NOMO-1 (cell line): Measurements from ENCODE around the gene FN3K.

Experiments
- DNase-seq, 2 experiments: peaks; one replicate each; lab custom pipeline; 2025; ENCODE audit not compliant: unreplicated experiment in 2 of 2; lab: John Stamatoyannopoulos, UW

The FN3K gene

DNA sequence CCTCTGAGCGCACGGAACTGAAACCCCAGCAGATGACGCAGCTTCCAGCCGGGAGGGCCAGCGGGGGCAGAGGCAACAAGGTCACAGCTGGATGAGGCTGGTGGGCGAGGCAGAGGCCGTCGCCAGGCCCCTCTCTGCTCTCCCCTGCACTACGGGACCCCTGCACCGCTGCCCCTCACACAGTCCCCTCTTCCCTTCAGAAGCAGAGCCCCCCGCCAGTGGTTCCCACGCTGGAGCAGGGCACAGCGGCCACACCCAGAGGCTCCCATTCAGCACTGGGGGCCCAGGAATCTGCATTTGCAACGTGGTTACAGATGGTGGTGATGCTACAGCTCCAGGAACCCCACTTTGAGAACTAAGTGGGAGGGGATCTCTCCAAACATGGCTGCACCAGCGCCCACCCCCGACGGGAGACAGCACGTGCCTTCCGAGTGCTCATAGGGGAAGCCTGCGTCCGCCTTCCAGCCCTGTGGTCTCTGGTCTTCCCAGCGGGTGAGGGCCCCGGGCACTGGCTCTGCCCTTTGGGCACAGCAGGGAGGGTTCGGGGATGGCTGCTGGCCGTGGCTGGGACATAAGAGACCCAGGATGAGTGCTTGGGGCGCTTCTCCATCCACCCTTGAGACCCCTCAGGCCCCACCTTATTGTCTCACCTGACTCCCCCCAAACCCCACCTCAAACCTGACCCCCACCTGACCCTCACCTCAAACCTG, 32.2 kb upstream of the FN3K start:
- no peak for DNase-seq

DNA sequence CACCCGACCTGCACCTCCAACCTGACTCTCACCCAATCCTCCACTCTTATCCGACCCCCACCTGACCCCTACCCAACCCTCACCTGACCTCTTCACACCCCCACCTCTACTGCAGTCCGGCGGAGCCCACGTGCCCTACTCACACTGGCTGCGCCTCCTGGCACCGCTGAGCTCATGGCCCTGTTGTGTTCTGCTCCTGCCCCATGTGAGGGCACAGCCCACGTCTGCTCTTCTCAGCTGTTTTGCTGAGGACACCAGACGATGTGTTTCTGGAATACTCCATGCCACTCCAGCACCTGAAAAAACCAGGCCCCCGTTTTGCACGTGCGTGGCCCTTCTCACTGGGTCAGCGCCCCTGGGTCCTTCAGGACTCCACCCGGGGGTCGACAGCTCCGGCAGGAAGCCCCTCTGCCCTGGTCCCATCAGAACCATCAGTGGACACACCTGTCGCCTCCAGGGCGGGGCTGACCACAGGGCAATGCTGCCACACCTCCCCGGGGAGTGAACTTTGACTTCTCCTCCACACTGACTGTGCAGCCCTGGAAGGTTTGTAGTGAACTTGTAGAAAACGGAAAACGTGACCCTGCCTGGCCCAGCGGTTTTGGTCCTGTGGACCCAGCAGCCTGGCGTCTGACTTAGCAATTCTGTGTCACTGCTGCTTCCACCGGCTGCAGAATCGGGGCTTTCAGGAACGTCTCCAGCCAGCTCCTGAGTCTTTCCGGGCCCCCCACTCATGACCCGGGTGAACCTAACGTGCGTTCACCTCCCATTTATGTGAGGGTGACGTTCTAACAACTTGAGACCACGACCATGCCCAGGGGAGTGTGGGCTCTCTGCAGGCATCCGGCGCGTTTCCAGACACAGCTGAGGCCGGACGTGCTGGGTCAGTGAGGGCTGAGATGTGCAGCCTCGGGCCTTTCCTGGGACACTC, 31.2 kb upstream of the FN3K start:
- no peak for DNase-seq

DNA sequence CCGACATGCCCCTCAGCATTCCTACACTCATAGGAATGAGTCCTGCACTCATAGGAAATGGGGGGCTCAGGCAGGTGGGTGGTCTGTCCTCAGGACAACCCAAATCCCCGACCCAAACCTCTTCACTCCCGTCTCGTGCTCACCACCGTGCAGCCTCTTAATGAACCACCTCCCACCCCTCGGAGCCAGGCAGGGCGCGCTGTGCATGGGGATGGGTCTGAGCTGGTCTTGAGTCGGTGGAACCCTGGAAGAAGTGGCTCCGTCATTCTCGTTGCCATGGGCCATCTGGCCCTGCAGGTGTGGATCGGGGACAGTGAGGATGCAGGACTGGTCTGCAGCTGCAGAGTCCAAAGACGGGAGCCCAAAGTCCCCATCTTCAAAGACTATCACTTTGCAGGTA, 30.5 kb upstream of the FN3K start:
- no peak for DNase-seq

DNA sequence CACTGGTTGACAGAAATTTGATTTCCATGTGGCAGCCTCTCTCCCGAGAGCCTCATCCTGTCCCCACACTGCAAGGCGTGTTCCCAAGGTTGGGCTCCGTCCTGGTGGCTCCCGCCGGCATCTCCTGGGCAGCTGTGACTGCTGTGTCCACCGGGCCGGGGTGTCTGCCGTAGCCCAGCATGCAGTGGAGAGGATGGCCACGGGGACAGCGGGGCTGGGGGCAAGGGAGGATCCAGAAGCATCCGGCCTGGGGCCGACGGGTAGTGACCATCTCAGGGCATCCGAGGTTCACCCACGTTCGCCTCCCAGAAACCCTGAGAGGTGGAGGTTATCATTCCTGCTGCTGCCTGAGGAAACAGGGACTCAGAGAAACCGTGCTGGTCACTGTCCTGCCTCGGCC, 29.7 kb upstream of the FN3K start:
- DNase-seq = no peak

DNA sequence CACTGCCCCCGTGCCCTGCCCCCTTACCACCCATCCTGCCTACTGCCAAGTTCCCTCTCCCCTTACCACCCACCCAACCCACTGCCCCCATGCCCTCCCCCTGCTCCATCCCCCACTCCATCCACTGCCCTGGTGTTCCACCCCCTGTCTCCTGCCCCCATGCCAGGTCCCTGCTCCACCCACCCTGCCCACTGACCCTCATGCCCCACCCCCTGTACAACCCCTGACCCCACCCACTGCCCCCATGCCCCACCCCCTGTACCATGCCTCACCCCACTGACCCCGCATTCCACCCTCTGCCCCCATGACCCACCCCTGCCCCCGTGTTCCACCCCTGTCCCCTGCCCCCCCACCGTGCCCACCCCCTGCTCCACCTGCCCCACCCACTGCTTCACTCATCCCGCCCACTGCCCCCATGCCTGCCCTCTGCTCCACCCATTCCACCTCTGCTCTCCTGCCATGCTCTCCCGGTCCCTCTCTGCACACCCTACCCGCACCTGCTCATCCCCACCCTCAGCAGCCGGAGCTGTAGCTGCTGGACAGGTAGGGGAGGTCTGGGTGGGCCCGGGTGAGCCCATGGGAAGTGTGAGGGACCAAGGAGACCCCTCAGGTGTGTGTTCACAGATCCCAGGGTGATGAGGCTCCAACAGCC, 26.3 kb upstream of the FN3K start:
- DNase-seq = no peak

DNA sequence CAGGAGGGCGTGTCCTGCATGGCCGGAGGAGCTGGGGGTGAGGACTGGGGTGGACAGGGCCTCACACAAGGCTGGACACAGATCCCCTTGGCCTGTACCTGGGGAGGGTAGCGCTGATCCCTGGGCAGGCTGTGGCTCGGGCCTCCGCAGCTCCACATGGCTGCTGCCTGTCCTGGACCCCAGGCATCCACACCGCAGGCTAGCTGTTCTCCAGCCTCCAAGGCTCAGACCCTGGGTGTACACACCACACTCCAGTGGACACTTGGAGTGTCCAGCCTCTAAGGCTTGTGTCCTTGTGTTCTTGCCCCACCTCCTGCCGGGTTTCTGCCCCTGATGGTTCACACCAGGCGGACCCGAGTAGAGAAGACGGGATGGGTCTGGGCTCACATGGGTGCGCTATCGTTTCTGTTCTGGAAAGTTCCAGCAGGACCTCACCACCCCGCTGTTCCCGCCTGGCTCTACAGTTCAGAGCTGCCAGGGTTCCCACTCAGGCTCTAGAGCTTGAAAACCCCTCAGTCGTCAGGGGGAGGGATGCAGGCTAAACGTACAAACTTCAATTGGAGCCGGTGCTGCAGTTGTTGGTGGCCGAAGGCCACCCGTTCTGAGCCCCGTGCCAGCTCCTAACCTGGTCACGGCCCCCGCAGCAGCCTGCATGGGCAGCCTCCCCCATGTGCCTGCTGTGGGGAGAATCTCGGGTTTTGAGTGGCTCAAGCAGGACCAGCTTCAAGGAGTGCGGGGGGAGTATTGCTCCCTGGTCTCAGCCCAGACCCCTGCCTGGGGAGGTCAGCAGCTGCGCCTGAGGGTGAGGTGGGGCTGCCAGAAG, 25.5 kb upstream of the FN3K start:
- no peak for DNase-seq

DNA sequence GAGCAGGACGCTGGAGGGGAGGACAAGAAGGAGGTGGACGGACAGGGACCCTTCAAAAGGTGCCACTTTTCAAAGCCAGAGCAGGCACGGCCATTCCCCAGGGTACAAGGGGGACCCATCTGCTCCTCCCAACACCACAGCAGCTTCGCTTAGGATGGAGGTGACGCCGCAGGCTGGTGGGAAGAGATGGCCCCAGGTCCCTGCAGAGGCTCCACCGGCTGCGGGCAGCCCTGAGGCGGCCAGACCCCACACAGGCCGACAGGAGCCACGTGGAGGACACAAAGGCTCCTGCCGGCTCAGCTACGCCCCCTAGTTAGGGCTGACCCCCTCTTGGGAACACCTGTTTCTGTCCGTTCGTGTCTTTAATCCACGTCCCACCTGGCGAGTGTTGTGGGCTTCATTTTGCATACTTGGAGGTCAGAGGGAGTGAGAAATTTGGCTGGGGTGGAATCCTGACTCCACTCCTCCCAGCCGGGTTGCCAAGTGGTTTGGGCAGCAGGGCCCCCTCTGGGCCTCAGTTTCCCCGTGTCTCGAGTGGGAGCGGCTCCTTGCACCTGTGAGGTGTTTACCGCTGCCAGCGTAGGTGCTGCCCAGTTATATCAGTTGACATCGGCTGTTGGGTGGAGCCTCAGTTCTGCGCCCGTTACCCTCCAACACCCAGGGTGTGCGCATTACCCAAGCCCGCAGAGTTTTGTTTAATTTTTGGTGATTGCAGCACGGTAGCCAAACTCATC, 24.7 kb upstream of the FN3K start:
- DNase-seq = no peak

DNA sequence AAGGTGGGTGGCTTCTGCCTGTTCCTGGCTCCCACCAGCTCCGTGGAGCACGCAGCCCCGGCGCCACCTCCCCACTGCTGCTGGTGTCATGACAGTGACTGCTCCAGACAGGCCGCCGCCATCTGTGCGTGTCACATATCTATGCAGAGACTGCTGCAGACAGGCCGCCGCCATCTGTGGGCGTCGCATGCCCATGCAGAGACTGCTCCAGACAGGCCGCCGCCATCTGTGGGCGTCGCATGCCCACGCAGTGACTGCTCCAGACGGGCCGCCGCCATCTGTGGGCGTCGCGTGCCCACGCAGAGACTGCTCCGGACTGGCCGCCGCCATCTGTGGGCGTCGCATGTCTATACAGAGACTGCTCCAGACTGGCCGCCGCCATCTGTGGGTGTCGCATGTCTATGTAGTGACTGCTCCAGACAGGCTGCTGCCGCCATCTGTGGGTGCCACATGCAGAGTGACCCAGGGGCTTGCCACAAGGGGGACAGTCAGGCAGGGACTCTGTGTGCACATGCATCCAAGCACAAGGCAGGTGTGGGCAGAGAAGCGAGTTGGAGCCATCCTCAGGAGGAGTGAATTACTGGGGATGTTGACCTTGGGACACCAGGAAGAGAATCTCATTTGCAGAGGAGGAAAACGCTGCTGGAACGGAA, 22.2 kb upstream of the FN3K start:
- no peak for DNase-seq

DNA sequence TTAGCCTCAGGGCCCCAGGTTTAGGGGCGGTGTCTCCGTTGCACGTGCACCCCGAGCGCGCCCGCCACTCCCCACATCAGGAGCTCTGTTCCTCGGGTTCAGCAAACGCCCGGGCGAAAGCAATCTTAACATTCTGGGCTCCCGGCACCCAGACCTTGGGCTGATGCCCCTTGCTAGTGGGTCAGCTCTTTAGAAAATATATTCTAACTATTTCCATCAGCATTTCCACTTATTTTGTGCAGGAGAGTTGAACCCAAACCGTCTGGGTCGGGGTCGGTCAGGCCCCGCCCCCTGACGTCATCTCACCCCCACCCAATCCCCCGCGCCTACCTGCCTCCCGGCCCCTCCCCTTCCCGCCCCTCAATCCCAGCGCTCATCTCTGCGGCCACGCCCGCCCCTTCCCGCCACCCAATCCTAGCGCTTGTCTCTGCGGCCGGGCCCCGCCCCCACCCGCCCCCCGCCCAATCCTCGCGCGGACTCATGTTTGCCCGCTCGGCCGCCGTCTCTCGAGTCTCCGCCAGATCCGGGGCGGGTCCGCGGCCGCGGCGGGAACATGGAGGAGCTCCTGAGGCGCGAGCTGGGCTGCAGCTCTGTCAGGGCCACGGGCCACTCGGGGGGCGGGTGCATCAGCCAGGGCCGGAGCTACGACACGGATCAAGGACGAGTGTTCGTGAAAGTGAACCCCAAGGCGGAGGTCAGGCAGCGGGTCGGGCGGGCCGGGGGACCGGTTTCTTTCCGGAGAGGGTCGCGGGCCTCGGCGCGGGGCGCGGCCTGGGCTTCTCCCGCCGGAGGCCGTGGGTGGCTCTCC, 19.0 kb upstream of the FN3K start, which contains the start of gene FN3KRP:
Gene FN3KRP (plus strand): TSS at position 504 of the 808 bp plus-strand sequence. CDS start 50 bp downstream, at position 554.
- DNase-seq = peak; percentile 88 to 95

DNA sequence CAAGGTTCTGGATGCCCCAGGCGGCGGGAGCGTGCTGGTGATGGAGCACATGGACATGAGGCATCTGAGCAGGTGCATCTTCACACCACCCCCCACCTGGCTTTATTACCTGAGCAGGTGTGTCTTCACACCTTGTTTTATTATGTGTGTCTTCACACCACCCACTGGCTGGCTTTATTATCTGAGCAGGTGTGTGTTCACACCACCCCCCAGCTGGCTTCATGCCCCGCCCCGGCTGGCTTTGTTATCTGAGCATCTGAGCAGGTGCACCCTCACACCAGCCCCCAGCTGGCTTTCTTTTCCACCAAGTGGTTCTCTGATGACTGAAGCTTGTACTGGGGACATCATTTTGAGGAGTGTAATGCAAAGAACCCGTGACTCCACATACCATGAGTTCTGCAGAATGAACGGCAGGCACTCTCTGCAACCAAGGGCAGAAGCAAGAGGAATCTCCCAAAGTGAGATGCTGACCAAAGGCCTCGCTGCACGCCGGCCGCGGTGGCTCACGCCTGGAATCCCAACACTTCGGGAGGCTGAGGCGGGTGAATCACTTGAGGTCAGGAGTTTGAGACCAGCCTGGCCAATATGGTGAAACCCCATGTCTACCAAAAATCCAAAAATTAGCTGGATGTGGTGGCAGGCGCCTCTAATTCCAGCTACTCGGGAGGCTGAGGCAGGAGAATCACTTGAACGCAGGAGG, 16.3 kb upstream of the FN3K start:
- no peak for DNase-seq

DNA sequence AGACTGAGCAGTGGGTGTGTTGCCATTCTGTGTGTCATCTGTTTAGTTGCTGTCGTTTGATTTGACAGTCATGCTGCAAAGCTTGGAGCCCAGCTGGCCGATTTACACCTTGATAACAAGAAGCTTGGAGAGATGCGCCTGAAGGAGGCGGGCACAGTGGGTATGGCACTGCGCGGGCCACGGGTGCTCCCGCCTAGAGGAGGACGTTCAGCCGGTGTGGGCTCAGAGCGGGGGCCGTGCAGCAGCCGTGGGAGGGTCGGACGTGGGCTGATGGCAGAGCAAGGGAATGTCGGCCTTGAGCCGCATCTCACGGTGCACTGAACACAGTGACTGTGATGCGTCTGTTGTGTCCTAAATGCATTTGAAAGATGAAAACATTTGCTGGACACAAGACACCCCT, 15.2 kb upstream of the FN3K start:
- DNase-seq = no peak

DNA sequence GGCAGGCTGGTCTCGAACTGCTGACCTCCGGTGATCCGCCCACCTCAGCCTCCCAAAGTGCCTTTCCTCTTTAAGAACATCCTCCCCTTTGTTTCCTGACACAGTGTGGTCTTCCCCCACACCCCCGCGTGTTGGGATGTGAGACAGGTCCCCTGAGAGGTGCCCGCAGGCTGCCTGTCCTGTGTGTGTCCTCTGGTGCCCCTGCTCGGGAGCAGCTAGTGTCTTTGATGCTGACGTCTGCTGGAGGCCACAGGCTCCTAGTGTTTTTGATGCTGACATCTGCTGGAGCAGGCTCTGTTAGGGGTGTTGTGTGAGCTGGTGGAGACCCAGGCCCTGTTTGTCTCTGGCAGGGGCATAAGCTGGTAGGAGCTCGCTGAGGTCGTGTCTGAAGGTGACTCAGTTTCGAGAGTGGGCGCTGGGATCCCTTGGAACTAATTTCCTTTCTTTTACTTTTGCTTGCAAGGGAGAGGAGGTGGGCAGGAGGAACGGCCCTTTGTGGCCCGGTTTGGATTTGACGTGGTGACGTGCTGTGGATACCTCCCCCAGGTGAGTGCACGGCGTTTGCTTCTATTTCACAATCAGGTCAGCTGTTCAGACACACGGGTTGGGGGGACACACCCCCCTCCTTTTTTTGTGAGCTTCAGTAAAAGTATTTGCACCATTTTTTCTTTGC, 12.9 kb upstream of the FN3K start:
- no peak for DNase-seq

DNA sequence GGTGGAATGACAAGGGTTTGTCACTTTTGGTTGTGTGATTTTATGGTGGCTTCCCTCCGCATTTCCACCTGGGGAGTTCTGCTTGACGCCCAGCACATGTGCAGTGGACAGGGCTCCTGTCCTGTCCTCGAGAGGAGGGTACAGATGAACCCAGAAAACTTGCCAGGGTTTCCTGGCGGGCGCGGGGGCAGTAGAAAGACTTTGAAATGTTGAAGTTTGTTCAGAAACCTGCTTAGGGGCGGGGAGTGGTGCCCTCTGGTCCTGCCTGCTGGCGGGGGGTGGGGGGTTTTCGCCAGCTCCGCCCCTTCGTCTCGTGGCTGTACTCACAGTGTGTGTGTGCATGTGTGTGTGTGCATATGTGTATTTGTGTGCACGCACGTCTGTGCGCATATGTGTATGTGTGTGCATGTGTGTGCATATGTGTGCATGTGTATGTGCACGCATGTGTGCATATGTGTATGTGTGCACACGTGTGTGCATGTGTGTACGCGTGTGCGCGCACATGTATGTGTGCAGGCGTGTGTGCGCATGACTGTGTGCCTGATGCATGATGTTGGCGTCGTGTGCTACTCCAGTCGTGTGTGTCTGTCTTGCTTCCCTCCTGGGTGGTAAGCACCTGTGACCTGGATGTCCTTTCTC, 12.1 kb upstream of the FN3K start:
- DNase-seq = no peak

DNA sequence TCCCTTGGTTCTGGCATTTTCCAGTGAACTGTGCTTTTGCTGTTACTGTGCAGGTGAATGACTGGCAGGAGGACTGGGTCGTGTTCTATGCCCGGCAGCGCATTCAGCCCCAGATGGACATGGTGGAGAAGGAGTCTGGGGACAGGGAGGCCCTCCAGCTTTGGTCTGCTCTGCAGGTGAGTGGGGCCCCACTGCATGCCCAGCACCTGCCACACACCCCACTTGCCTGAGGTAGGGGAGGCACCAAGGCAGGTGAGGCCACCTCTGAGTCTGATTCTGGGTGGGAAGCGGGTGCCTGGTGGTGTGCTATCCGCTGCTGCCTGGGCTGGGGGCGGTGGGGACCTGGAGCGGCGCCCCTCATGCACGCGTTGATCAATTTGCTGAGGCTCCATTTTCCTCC, 9.0 kb upstream of the FN3K start:
- no peak for DNase-seq

DNA sequence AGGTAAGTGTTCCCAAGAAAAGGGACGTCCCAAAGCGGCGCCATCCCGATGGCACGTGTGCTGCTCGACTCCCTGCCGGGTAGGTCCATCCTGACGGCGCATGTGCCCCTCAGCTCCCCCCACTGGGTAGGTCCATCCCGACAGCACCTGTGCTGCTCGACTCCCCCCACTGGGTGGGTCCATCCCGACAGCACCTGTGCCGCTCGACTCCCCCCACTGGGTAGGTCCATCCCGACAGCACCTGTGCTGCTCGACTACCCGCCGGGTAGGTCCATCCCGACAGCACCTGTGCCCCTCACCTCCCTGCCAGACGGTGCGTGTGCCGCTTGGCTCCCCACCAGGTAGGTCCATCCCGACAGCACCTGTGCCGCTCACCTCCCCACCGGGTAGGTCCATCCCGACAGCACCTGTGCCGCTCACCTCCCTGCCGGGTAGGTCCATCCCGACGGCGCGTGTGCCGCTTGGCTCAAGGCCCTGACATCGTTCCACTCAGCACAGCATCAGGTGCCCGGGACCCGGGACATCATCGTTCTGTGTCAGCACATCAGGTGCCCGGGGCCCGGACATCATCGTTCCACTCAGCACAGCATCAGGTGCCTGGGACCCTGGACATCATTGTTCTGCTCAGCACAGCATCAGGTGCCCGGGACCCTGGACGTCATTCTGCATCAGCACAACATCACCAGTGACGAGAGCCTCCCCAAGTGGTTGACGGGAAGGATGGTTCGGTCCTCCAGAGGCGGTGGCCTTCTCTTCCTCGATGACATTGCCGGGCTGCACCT, 5.7 kb upstream of the FN3K start:
- DNase-seq = no peak

DNA sequence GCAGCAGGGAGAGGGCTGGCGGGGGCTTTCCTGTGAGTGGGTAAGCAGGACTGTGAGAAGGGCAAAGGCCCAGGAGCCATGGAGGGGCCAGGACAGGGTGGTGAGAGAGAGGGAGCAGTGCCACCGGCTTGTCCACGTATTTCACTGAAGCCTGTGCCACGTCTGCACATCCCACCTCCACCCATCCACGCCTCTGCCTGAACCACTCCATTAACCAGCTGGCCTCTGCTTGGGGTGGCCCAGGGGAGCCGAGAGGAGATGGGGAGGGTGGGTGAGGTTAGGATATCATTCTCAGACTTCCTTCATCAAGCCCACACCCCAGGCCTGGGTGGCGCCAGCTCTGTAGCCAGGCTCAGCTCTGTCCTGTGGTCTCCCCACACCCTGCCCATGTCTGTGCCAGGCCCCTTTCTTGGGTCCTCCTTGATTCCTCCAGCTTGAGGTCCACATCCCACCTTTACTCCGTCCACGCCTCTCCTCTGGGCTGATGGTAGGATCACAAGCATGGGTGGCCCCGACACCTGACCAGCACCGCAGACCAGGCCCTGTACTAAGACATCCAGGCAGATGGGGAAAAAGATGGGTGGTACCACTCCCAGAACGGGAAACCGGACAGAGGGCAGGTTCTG, 3.2 kb upstream of the FN3K start:
- no peak for DNase-seq
